H1 (cell line): ENCODE results near the gene TVP23A. TPM values are rescaled to one million over a fixed set of nuclear protein-coding genes. Genes with fewer than 3 reads are reported as not detected.

Experiments
- CTCF ChIA-PET: fragments of 300-600 bp; sonication (Branson Sonifier 250); formaldehyde crosslinking; loops from one replicate; lab custom pipeline; 2021; ENCODE audit not compliant: partially characterized antibody; lab: Charles Lee
- POLR2A ChIA-PET: fragments of 300-600 bp; sonication (Branson Sonifier 250); formaldehyde crosslinking; loops from one replicate; lab custom pipeline; 2021; ENCODE audit warnings: inconsistent platforms; ENCODE audit not compliant: partially characterized antibody; lab: Charles Lee
- DNase-seq, 2 experiments: peaks; one replicate each; pipeline versions ENCODE4 v3.0.0 to v3.0.0-alpha.2; 2010 to 2022; ENCODE audit warnings: low spot score in 2 of 2, low read depth in 1 of 2, mixed read lengths in 1 of 2
- FAIRE-seq: peaks from 2 replicates; lab custom pipeline; 2011; peaks lifted over from hg19 to GRCh38; lab: Jason Lieb, UNC
- H2AFZ ChIP-seq: 2 replicates; pipeline ENCODE4 v1.8.1; 2012; ENCODE audit warnings: low read length, inconsistent platforms
- H2AK5ac ChIP-seq: 2 replicates; pipeline ENCODE4 v1.6.1; 2013; ENCODE audit warnings: low read depth, low read length
- H2BK120ac ChIP-seq: replicated peaks from 2 replicates; pipeline ENCODE3; 2013; ENCODE audit warnings: low read depth, low read length, inconsistent platforms
- H2BK12ac ChIP-seq: 2 replicates; pipeline ENCODE4 v1.6.1; 2013; ENCODE audit warnings: low read depth, low read length
- H2BK15ac ChIP-seq: 2 replicates; pipeline ENCODE4 v1.6.1; 2013; ENCODE audit warnings: low read length
- H2BK20ac ChIP-seq: 2 replicates; pipeline ENCODE4 v1.6.1; 2013; ENCODE audit warnings: low read length
- H2BK5ac ChIP-seq: 2 replicates; pipeline ENCODE4 v1.6.1; 2013; ENCODE audit warnings: low read depth, low read length
- H3K14ac ChIP-seq: 2 replicates; pipeline ENCODE4 v1.6.1; 2013; ENCODE audit warnings: inconsistent platforms; ENCODE audit not compliant: insufficient read length
- H3K18ac ChIP-seq: 2 replicates; pipeline ENCODE4 v1.6.1; 2013; ENCODE audit warnings: low read length; ENCODE audit errors: extremely low read depth
- H3K23ac ChIP-seq: 2 replicates; pipeline ENCODE4 v1.6.1; 2013; ENCODE audit warnings: inconsistent platforms; ENCODE audit not compliant: insufficient read length
- H3K23me2 ChIP-seq: 2 replicates; pipeline ENCODE4 v1.6.1; 2013; ENCODE audit warnings: low read depth, low read length
- H3K27ac ChIP-seq: 2 replicates; pipeline ENCODE4 v1.6.1; 2011; ENCODE audit warnings: low read depth, low read length, inconsistent platforms
- H3K27me3 ChIP-seq, 4 experiments: replicated peaks in 1 of 4; 1 replicate in 1 of 4; 2 replicates in 3 of 4; pipeline versions ENCODE4 v1.6.1 to v1.8.1; 2011 to 2013; ENCODE audit warnings: low read length in 3 of 4, mild to moderate bottlenecking in 3 of 4, inconsistent platforms in 2 of 4, mixed read lengths in 2 of 4, moderate library complexity in 1 of 4; ENCODE audit not compliant: control insufficient read depth in 3 of 4, insufficient read depth in 3 of 4; ENCODE audit errors: extremely low read depth in 1 of 4
- H3K36me3 ChIP-seq, 4 experiments: 2 replicates each; pipeline versions ENCODE4 v1.6.1 to v1.8.1; 2011 to 2013; ENCODE audit warnings: mild to moderate bottlenecking in 4 of 4, low read length in 3 of 4, moderate library complexity in 2 of 4, control low read depth in 1 of 4, inconsistent platforms in 1 of 4; ENCODE audit not compliant: insufficient read depth in 4 of 4, control insufficient read depth in 2 of 4
- H3K4ac ChIP-seq: replicated peaks from 2 replicates; pipeline ENCODE3; 2013; ENCODE audit warnings: low read length, low read depth, mixed read lengths, inconsistent platforms; ENCODE audit not compliant: insufficient read length
- H3K4me1 ChIP-seq, 4 experiments: replicated peaks in 1 of 4; 1 replicate in 1 of 4; 2 replicates in 3 of 4; pipeline versions ENCODE4 v1.6.1 to v1.8.1; 2011 to 2013; ENCODE audit warnings: low read length in 3 of 4, inconsistent platforms in 2 of 4, mixed read lengths in 1 of 4; ENCODE audit not compliant: insufficient read depth in 4 of 4, control insufficient read depth in 3 of 4
- H3K4me2 ChIP-seq, 2 experiments: 2 replicates each; pipeline versions ENCODE4 v1.6.1 to v1.8.1; 2011 to 2013; ENCODE audit warnings: low read depth in 2 of 2, low read length in 2 of 2, control low read depth in 1 of 2, inconsistent platforms in 1 of 2, mild to moderate bottlenecking in 1 of 2; ENCODE audit not compliant: insufficient read depth in 1 of 2
- H3K4me3 ChIP-seq, 4 experiments: fragments of 200-600, 300-600 bp in 1 of 4; sonication (generic), shearing (Covaris generic), sonication (Bioruptor Twin) in 1 of 4; 2 replicates each; pipeline versions ENCODE4 v1.5.1 to v1.8.1; 2011 to 2016; ENCODE audit warnings: low read length in 4 of 4, low read depth in 3 of 4, control low read depth in 2 of 4, inconsistent platforms in 2 of 4, mild to moderate bottlenecking in 2 of 4, mixed read lengths in 1 of 4, moderate library complexity in 1 of 4; ENCODE audit not compliant: insufficient read depth in 2 of 4; ENCODE audit errors: extremely low read depth in 1 of 4
- H3K56ac ChIP-seq: replicated peaks from 2 replicates; pipeline ENCODE3; 2013; ENCODE audit warnings: low read depth, mild to moderate bottlenecking, mixed read lengths, low read length, inconsistent platforms; ENCODE audit not compliant: insufficient read length
- H3K79me1 ChIP-seq: 2 replicates; pipeline ENCODE4 v1.6.1; 2013; ENCODE audit warnings: low read depth, low read length, control low read depth
- H3K79me2 ChIP-seq, 2 experiments: 2 replicates each; pipeline versions ENCODE4 v1.6.1 to v1.8.1; 2012 to 2013; ENCODE audit warnings: low read length in 2 of 2, mild to moderate bottlenecking in 2 of 2, inconsistent platforms in 1 of 2; ENCODE audit not compliant: insufficient read depth in 2 of 2, control insufficient read depth in 1 of 2
- H3K9ac ChIP-seq, 4 experiments: replicated peaks in 1 of 4; 1 replicate in 1 of 4; 2 replicates in 3 of 4; pipeline versions ENCODE4 v1.6.1 to v1.8.1; 2011 to 2013; ENCODE audit warnings: low read depth in 3 of 4, low read length in 3 of 4, control low read depth in 2 of 4, mild to moderate bottlenecking in 2 of 4, moderate library complexity in 2 of 4, inconsistent platforms in 1 of 4; ENCODE audit errors: extremely low read depth in 1 of 4
- H3K9me3 ChIP-seq, 2 experiments: 2 replicates each; pipeline versions ENCODE4 v1.6.1 to v1.8.1; 2012 to 2013; ENCODE audit warnings: mild to moderate bottlenecking in 2 of 2, moderate library complexity in 2 of 2, control low read depth in 1 of 2, inconsistent platforms in 1 of 2, low read depth in 1 of 2, low read length in 1 of 2, mixed read lengths in 1 of 2; ENCODE audit not compliant: insufficient read depth in 2 of 2
- H4K20me1 ChIP-seq, 2 experiments: replicated peaks in 1 of 2; 2 replicates each; pipeline versions ENCODE3 to v1.8.1; 2011 to 2013; ENCODE audit warnings: inconsistent platforms in 2 of 2, low read length in 2 of 2, mild to moderate bottlenecking in 1 of 2; ENCODE audit not compliant: insufficient read depth in 2 of 2, control insufficient read depth in 1 of 2
- H4K5ac ChIP-seq: 2 replicates; pipeline ENCODE4 v1.6.1; 2013; ENCODE audit warnings: low read length, low read depth, mixed read lengths, inconsistent platforms; ENCODE audit not compliant: insufficient read length
- H4K8ac ChIP-seq: 2 replicates; pipeline ENCODE4 v1.8.0; 2013; ENCODE audit warnings: mild to moderate bottlenecking, moderate library complexity, low read length, inconsistent platforms; ENCODE audit not compliant: insufficient read depth; ENCODE audit errors: extremely low read depth
- H4K91ac ChIP-seq: replicated peaks from 2 replicates; pipeline ENCODE3; 2013; ENCODE audit warnings: low read length, mixed read lengths, inconsistent platforms; ENCODE audit not compliant: insufficient read length
- ATF2 ChIP-seq: IDR thresholded peaks from 2 replicates; pipeline ENCODE4 v1.6.1; 2012; ENCODE audit warnings: low read length, inconsistent platforms
- CHD1 ChIP-seq: IDR thresholded peaks from 2 replicates; pipeline ENCODE4 v1.6.1; 2012; ENCODE audit warnings: low read depth, low read length, improper control_type of control experiment
- E2F6 ChIP-seq: IDR thresholded peaks from 2 replicates; pipeline ENCODE4 v1.6.1; 2012; ENCODE audit warnings: inconsistent platforms
- HDAC2 ChIP-seq, 2 experiments: fragments of 300-600 bp in 1 of 2; sonication (generic) in 1 of 2; IDR thresholded peaks; 2 replicates each; pipeline ENCODE4 v1.6.1; 2011 to 2012; ENCODE audit warnings: low read depth in 2 of 2, low read length in 2 of 2, mild to moderate bottlenecking in 2 of 2, moderate library complexity in 2 of 2, borderline replicate concordance in 1 of 2, inconsistent platforms in 1 of 2
- RFX5 ChIP-seq: IDR thresholded peaks from 2 replicates; pipeline ENCODE4 v1.6.1; 2011; ENCODE audit warnings: low read depth, low read length, improper control_type of control experiment, borderline replicate concordance
- SIN3A ChIP-seq, 2 experiments: IDR thresholded peaks in 1 of 2; conservative IDR thresholded peaks in 1 of 2; 2 replicates each; pipeline ENCODE4 v1.6.1; 2011 to 2012; ENCODE audit warnings: low read length in 2 of 2, improper control_type of control experiment in 1 of 2, low read depth in 1 of 2, mild to moderate bottlenecking in 1 of 2
- SP1 ChIP-seq: IDR thresholded peaks from 2 replicates; pipeline ENCODE4 v1.6.1; 2011; ENCODE audit warnings: low read depth, low read length
- TAF1 ChIP-seq: IDR thresholded peaks from 2 replicates; pipeline ENCODE4 v1.6.1; 2011; ENCODE audit warnings: mild to moderate bottlenecking, low read depth, low read length
- TAF7 ChIP-seq: optimal IDR thresholded peaks from 2 replicates; pipeline ENCODE3; 2011; ENCODE audit warnings: low read depth, mild to moderate bottlenecking, inconsistent platforms, low read length, moderate library complexity, borderline replicate concordance
- TCF12 ChIP-seq: IDR thresholded peaks from 2 replicates; pipeline ENCODE4 v1.6.1; 2011; ENCODE audit warnings: low read depth, mild to moderate bottlenecking, low read length
- TEAD4 ChIP-seq: IDR thresholded peaks from 2 replicates; pipeline ENCODE4 v1.6.1; 2012; ENCODE audit warnings: low read depth, low read length, inconsistent platforms, mixed read lengths
- WGBS, 2 experiments: shearing (Covaris generic) in 1 of 2; methylation state at CpG; one replicate each; pipeline versions ENCODE4 v1.1.6 to v1.1.7; 2013 to 2015; ENCODE audit warnings: low lambda C conversion rate in 2 of 2, mixed read lengths in 2 of 2, inconsistent platforms in 1 of 2, low coverage in 1 of 2, missing lambda C conversion rate in 1 of 2; ENCODE audit not compliant: insufficient replicate concordance in 2 of 2, insufficient coverage in 1 of 2, insufficient read length in 1 of 2; ENCODE audit errors: extremely low coverage in 1 of 2, missing lambda C conversion rate in 1 of 2; 5-methylcytosine and 5-hydroxymethylcytosine counted together
- polyA plus RNA-seq, 7 experiments: library from polyadenylated mRNA; depleted of rRNA in 3 of 7; stranded (reverse) in 5 of 7; unstranded in 2 of 7; fragments of >200 nt in 5 of 7; fragments of 200-250 nt in 2 of 7; gene quantifications; 1 replicate in 5 of 7; 2 replicates in 1 of 7; 4 replicates in 1 of 7; pipeline versions ENCODE4 v1.2.1 to v1.2.3, GENCODE V29; 2011 to 2013; ENCODE audit warnings: missing spikeins in 2 of 7, mixed read lengths in 2 of 7
- total RNA-seq: library from RNA; stranded (reverse); fragmentation: NEBNext Ultra II Directional; extraction: Animal tissue kit (Norgen Biotek cat#: 25700); gene quantifications from 2 replicates; pipeline ENCODE4 v1.2.1, GENCODE V29; 2021

Gene TVP23A
- total and polyA plus RNA-seq, 2 of the 8 experiments (the other 6 are each of a cell fraction or from before 2014, with no cell fraction given): 2.2 to 3.1 TPM

- Histone ChIP-seq H3K23ac (no peak overlapping the region), H3K14ac (no peak overlapping the region), H3K23me2 (no peaks in the 10 kb centered on the region), H3K36me3 (peaks cover 0 to 41% (median 19%) of the 10 kb centered on the region in 4 experiments; a peak in 6 of 8 replicates), H3K9me3 (no peaks in the 10 kb centered on the region), H3K79me1 (no peaks in the 10 kb centered on the region), H4K91ac (no peak overlapping the region), H2BK12ac (no peak overlapping the region), H3K79me2 (no peaks in the 10 kb centered on the region), H3K9ac (no peak overlapping the region), H4K5ac (no peak overlapping the region), H2BK120ac (no peak overlapping the region), H2AK5ac (no peak overlapping the region), H3K4ac (no peak overlapping the region), H3K56ac (no peak overlapping the region), H2BK5ac (no peak overlapping the region), H4K8ac (no peak overlapping the region), H2BK15ac (no peak overlapping the region), H2AFZ (no peak overlapping the region), H3K27ac (no peak overlapping the region), H3K18ac (no peak overlapping the region), H3K4me2 (no peak overlapping the region), H3K4me3 (no peak overlapping the region), H3K4me1 (no peaks in the 10 kb centered on the region), H3K27me3 (no peaks in the 10 kb centered on the region), H4K20me1 (no peaks in the 10 kb centered on the region), H2BK20ac (no peak overlapping the region)
- no peak for FAIRE-seq
- ChIA-PET POLR2A (no interaction called here), CTCF (no interaction called here)
- 92% methylated on average over 19 of the region's 35 CpGs; no CpG with 5 or more reads in 1 of the 2 experiments for WGBS, 2 experiments
- DNase-seq: no peak
- TF ChIP-seq CHD1: no peak
- no peak for TF ChIP-seq TAF1
- TF ChIP-seq SP1: no peak
- TF ChIP-seq HDAC2 (IDR thresholded peaks at IDR 0.05; ENCODE audit: borderline replicate concordance in 1 of 2, low read depth in 2 of 2, low read length in 2 of 2): no peak
- no peak for TF ChIP-seq ATF2
- TF ChIP-seq RFX5: no peak
- TF ChIP-seq TCF12: no peak
- TF ChIP-seq SIN3A (conservative IDR thresholded peaks at IDR 0.05 in 1 of 2, IDR thresholded peaks at IDR 0.05 in 1 of 2; ENCODE audit: low read depth in 1 of 2, low read length in 2 of 2): no peak
- no peak for TF ChIP-seq E2F6
- TF ChIP-seq TAF7: no peak
- TF ChIP-seq TEAD4: no peak
Observed at GRCh38 chr16:10762336-10763016, 56.1 kb downstream of the TVP23A start.
